K562 (cell line): Measurements from ENCODE around the gene KRTAP4-7.

ENCODE experiments used
- ETV1 ChIP-seq: fragments of 450-650 bp; conservative IDR thresholded peaks from 2 replicates; pipeline ENCODE4 v1.6.1; 2016; ENCODE audit warnings: missing genetic modification characterization, control low read depth, low read depth, missing compliant biosample characterization
- MYNN ChIP-seq, 2 experiments: sonication (generic); formaldehyde crosslinking in 1 of 2; IDR thresholded peaks; 2 replicates each; pipeline versions ENCODE4 v1.5.0 to v1.6.1; 2016 to 2020; ENCODE audit warnings: antibody characterized with exemption in 1 of 2, missing genetic modification reagents in 1 of 2
- SIN3A ChIP-seq, 2 experiments: fragments of 150-350 bp in 1 of 2; IDR thresholded peaks; 2 replicates each; pipeline ENCODE4 v1.6.1; 2011 to 2016; ENCODE audit warnings: borderline replicate concordance in 2 of 2, low read depth in 2 of 2, low read length in 2 of 2, mild to moderate bottlenecking in 2 of 2, moderate library complexity in 2 of 2; ENCODE audit not compliant: control insufficient read depth in 1 of 2
- TF ChIP-seq, protein P1 (sequence below), 3 experiments: IDR thresholded peaks in 2 of 3; conservative IDR thresholded peaks in 1 of 3; 2 replicates each; pipeline ENCODE4 v1.5.1; 2011 to 2012; ENCODE audit warnings: low read length in 3 of 3, mild to moderate bottlenecking in 3 of 3, control low read depth in 2 of 3, improper control_type of control experiment in 1 of 3, inconsistent platforms in 1 of 3, low read depth in 1 of 3, mixed read lengths in 1 of 3, moderate library complexity in 1 of 3; ENCODE audit not compliant: insufficient read depth in 2 of 3

- TF ChIP-seq MYNN (IDR thresholded peaks at IDR 0.05) = no peak
- no peak for TF ChIP-seq MYNN (CRISPR knock-in tag; IDR thresholded peaks at IDR 0.05)
- TF ChIP-seq ETV1 (tag) = no peak
- TF ChIP-seq, protein P1, sequence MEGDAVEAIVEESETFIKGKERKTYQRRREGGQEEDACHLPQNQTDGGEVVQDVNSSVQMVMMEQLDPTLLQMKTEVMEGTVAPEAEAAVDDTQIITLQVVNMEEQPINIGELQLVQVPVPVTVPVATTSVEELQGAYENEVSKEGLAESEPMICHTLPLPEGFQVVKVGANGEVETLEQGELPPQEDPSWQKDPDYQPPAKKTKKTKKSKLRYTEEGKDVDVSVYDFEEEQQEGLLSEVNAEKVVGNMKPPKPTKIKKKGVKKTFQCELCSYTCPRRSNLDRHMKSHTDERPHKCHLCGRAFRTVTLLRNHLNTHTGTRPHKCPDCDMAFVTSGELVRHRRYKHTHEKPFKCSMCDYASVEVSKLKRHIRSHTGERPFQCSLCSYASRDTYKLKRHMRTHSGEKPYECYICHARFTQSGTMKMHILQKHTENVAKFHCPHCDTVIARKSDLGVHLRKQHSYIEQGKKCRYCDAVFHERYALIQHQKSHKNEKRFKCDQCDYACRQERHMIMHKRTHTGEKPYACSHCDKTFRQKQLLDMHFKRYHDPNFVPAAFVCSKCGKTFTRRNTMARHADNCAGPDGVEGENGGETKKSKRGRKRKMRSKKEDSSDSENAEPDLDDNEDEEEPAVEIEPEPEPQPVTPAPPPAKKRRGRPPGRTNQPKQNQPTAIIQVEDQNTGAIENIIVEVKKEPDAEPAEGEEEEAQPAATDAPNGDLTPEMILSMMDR (IDR thresholded peaks at IDR 0.05 in 2 of 3, conservative IDR thresholded peaks at IDR 0.05 in 1 of 3; ENCODE audit: insufficient read depth in 2 of 3, low read depth in 1 of 3, low read length in 3 of 3) = no peak
- TF ChIP-seq SIN3A (IDR thresholded peaks at IDR 0.05; ENCODE audit: borderline replicate concordance in 2 of 2, control insufficient read depth in 1 of 2, low read depth in 2 of 2, low read length in 2 of 2) = no peak
These were observed 19.6 kb upstream of the KRTAP4-7 start for GRCh38 chr17:41064301-41064700.
